WTC11 (cell line): ENCODE data around the gene SRM.

Source experiments
- ATF3 ChIP-seq: sonication (generic); formaldehyde crosslinking; conservative IDR thresholded peaks from 2 replicates; pipeline ENCODE4 v1.8.1; 2022; ENCODE audit warnings: mild to moderate bottlenecking, missing genetic modification reagents
- CTCF ChIP-seq: fragments of 200-600 bp; IDR thresholded peaks from 2 replicates; pipeline ENCODE4 v1.8.0; 2022; ENCODE audit warnings: antibody characterized with exemption
- IRF1 ChIP-seq: sonication (generic); formaldehyde crosslinking; IDR thresholded peaks from 2 replicates; pipeline ENCODE4 v1.8.0; 2023; ENCODE audit warnings: missing genetic modification reagents
- KAT7 ChIP-seq: sonication (generic); formaldehyde crosslinking; IDR thresholded peaks from 2 replicates; pipeline ENCODE4 v1.8.1; 2023; ENCODE audit warnings: missing genetic modification reagents, mild to moderate bottlenecking, borderline replicate concordance

GRCh38 chr1:11058026-11058425 is 1.8 kb downstream of the SRM start:
- TF ChIP-seq CTCF (no peak), KAT7 (no peak), ATF3 (CRISPR knock-in tag) (no peak), IRF1 (CRISPR knock-in tag) (no peak)
